ENCODE results near the gene ROS1. TPM values are rescaled to one million over a fixed set of nuclear protein-coding genes. Genes with fewer than 3 reads are reported as not detected.

The ROS1 gene
- total and polyA plus RNA-seq, 10 of the 15 experiments (the other 5 are each of a cell fraction or from before 2014, with no cell fraction given), result under 0.01 to 0.07 (median 0.03) TPM; not detected in 5

GRCh38 chr6:117389227-117390057 is 36.3 kb downstream of the ROS1 start:
- Histone ChIP-seq H3K9me3 (replicated peaks; ENCODE audit: control insufficient read depth, insufficient read depth, low read length) (no peaks in the 10 kb centered on the region), H4K20me1 (ENCODE audit: control insufficient read depth, insufficient read depth) (no peaks in the 10 kb centered on the region), H3K36me3 (ENCODE audit: control insufficient read depth in 2 of 2, insufficient read depth in 2 of 2, low read length in 1 of 2) (no peaks in the 10 kb centered on the region), H3K4me1 (ENCODE audit: control insufficient read depth, insufficient read depth, low read length) (no peaks in the 10 kb centered on the region), H3K27ac (ENCODE audit: control insufficient read depth, insufficient read depth) (no peak overlapping the region), H3K4me2 (ENCODE audit: control insufficient read depth, insufficient read depth) (no peak overlapping the region), H2AFZ (ENCODE audit: control insufficient read depth, low read depth, low read length) (no peak overlapping the region), H3K27me3 (replicated peaks in 1 of 2; ENCODE audit: control insufficient read depth in 2 of 2, insufficient read depth in 2 of 2, low read length in 1 of 2) (no peaks in the 10 kb centered on the region), H3K79me2 (ENCODE audit: control insufficient read depth, insufficient read depth, low read length) (no peaks in the 10 kb centered on the region), H3K4me3 (no peak overlapping the region), H3K9ac (ENCODE audit: control insufficient read depth, insufficient read depth, low read length) (no peak overlapping the region)
- POLR2A ChIA-PET, result no interaction called here
- intact Hi-C loops (cut with micrococcal nuclease; ENCODE audit: unreplicated experiment) (no loop called here), in situ Hi-C loops (cut with MboI) (no loop called here)
- WGBS (ENCODE audit: insufficient coverage, insufficient replicate concordance, low lambda C conversion rate, missing lambda C conversion rate), result 42% methylated on average over 11 of the region's 11 CpGs
- no peak for DNase-seq (ENCODE audit: low read depth, low spot score)
- CTCF ChIA-PET, result interaction anchor here (0.6 kb wide), 1 partner anchor 51 kb away, joined by 3 read pairs; no protein-coding TSS in a partner anchor
- no TSS peak for BruUV-seq (replicated peaks)
- no peak for FAIRE-seq
- no peak for ATAC-seq
- RAD21 ChIA-PET (ENCODE audit: unreplicated experiment), result no interaction called here
- no peak for TF ChIP-seq ATF7 (IDR thresholded peaks at IDR 0.05; ENCODE audit: low read depth)
- TF ChIP-seq JUNB (IDR thresholded peaks at IDR 0.05), result no peak
- TF ChIP-seq NR2C1 (IDR thresholded peaks at IDR 0.05), result no peak
- no peak for TF ChIP-seq MYB (IDR thresholded peaks at IDR 0.05; ENCODE audit: borderline replicate concordance, low read depth, low read length)
- no peak for TF ChIP-seq IKZF2 (IDR thresholded peaks at IDR 0.05)
- no peak for TF ChIP-seq IRF3 (IDR thresholded peaks at IDR 0.05)
- TF ChIP-seq BMI1 (IDR thresholded peaks at IDR 0.05; ENCODE audit: borderline replicate concordance), result no peak
- no peak for TF ChIP-seq KLF5 (IDR thresholded peaks at IDR 0.05; ENCODE audit: partially characterized antibody)
- SMC1A ChIA-PET (ENCODE audit: uncharacterized antibody, unreplicated experiment), result no interaction called here

Measured in GM12878 (cell line).